T-helper 2 cell (primary cell): ENCODE data around the gene CACNA2D2.

Experiments
- DNase-seq, 5 experiments: peaks; one replicate each; pipeline versions ENCODE4 v3.0.0 to v3.0.0-alpha.2; 2012 to 2022

The CACNA2D2 gene

DNA sequence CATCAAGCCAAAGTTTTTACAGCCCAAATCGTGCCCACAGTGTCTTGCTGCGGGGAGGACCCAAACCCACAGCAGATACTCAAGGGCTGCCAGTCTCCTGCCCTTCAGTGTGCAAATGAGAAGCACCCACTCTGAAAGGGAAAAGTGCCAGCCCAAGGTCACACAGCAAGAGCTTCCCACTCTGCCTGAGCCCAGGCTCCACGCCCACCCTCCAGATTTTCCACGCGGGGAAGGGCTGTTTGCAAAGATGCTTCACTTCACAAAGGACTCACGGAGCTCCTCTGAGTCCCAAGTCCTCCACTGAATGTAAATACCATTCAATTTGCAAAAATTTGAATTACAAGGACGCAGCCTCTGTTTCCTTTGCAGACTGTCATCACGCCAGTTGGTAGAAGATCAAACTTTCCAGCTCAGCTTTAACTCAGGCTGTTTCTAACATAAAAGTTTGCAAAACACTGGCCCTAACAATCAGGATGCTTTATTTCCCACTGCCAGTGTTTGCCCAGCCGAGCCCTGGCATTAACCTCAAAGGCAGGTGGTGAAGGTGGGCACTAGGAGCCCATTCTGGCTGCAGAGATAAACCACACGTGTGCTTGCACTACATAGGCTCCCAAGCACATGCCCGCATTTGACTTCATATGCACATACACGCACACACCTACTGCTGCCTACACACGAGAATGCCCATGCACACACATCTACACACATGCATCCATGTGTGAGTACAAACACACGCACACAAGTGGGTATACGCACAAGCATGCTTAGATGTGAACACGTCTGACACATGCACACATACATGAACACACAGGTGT lies 7.6 kb downstream of the CACNA2D2 start:
- DNase-seq, result no peak

- DNase-seq, result no peak
These were observed 9.3 kb downstream of the CACNA2D2 start for GRCh38 chr3:50494126-50494525.

DNA sequence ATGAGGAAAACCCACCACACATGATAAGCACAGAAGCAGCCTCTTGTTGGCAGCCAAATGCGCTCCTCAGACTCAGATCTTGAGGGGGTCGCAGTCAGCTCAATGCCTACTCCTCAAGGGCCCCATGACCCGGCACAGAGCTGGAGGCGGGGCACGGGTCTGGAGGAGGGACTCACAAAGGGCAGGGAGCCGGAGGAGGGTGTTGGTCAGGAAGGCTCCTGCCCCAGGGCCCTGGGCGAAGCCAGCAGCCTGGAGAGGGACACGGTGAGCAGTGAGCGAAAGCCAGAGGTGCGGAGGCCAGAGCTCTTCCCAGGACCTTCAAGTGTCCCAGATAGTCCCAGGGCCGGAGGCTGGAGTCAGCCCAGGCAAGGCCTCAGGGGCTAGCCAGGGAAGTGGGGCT lies 9.8 kb downstream of the CACNA2D2 start:
- no peak for DNase-seq

DNA sequence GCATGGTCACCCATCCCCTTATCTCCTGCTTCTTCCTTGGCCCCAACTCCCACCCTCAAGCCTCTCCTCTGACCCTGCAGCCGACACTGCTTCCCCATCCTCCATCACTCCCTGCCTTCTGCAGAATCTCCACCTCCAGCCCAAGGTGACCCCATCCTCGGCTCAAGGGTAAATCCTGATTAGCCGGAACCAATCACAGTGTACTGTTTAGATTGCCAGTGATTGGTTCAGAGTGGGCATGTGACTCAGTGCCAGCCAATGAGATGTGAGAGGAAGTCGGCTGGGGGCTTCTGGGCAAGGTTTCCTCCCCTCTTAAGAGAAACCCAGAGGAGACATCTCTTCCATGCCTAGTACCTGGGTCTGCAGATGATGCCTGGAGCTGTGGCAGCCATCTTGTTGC lies 10.3 kb downstream of the CACNA2D2 start:
- DNase-seq, result no peak

DNA sequence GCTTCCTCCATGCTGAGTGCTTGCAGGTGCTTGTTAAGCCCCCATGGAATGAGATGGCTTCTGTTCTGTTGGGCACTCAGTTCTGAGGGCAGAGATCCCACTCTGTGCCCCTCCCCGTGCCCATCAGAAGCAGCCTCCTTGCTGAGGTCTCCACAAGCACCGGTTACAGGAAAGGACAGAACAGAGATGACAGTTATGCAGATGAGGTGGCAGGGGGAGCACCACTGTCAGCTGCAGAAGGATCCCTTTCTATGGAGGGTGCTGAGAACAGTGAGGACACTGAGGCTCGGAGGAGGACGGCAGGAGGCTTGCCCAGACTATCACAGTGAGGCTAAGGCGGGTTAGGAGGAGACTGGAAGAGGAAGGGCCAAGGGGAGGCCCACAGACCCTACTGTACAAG lies 12.4 kb downstream of the CACNA2D2 start:
- no peak for DNase-seq

DNA sequence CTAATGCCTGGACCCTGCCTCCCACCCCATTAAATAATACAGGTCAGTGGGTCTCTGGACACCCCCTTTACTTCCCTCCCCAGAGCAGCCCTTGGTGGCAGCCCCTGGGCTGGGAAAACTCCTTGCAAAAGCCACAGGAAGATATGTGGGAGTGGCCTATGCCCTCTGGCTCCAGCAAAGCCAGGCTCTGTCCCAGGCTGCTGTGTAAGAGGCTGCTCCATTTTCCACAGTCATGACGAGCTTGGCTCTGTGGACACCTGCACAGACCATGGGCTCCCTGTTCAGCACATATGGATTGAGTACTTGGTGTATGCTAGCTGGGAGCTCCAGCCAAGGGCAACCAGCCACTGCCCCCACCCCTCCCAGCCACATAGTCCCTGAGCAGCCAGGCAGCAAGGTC lies 13.0 kb downstream of the CACNA2D2 start:
- no peak for DNase-seq

DNA sequence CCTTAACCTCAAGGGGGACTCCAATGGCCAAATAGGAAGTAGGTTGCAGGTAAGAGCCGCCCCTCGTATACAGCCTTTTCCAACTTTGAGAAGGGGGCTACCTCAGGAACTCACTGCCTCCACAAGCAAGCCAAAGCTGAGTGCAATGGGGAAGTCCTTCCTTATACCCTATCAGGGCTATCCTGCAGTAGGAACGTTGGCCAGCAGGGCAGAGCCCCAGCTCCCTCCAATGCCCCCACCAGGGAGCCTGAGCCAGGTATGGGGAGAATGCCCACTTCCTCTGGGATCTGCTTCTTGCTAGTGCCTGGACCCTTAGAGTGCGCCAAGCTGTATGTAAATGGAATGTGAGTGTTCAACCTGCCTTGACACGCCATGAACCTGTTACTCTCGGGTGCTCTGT lies 16.3 kb downstream of the CACNA2D2 start:
- DNase-seq, result no peak

DNA sequence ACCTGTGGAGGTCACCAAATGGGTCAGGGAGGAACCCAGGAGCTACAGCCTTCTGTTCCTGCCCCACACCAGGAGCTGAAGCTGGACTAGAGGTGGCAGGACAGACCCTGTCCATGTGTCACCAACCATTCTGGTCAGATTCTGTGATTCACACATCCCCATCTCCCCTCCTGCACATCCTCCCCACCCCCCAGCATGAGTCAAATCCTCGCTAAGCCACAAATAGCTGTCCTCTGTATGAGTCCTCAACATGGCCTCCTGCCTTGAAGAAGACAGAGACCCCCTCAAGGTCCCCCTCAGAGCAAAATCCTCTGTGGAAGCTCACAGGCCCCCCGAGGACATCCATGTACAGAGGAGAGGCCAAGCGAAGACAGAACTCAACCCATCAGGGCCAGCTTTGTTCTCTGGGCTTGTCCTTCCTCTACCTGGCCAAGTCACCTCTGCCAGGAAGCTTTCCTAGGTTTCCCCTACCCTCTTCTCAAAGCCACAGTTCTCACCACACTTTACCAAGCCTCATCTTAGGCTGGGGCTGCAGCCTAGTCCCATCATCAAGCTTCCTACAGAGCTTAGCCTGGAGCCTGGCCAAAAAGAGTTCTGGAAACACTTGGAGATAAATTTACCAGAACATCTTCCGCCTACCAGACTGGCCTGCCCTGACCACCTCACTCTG lies 17.1 kb downstream of the CACNA2D2 start:
- no peak for DNase-seq

- DNase-seq, result no peak
These were observed 18.7 kb downstream of the CACNA2D2 start for GRCh38 chr3:50484722-50485121.

- DNase-seq, result no peak
These were observed 20.1 kb downstream of the CACNA2D2 start for GRCh38 chr3:50483374-50483773.

- DNase-seq, result no peak
These were observed 21.4 kb downstream of the CACNA2D2 start for GRCh38 chr3:50481992-50482391.

- no peak for DNase-seq
These were observed 23.0 kb downstream of the CACNA2D2 start for GRCh38 chr3:50480471-50480870.

DNA sequence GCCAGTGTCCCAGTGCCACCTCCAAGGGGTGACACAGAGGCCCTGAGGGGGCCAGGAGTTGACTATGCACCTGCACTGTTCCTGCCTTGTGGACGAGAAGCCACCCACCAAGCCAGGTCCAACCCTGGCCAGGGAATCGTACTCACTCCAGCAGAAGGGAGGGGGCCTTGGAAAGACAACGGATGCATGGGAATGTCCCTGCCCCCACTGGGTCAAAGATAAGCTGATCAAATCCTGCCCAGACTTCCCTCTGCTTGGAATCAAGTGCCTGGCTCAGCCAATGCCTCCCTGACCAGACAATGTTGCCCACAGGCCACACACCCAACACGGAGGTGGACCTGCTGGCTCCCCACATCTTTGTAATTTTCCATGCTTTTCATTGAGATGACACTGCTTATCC lies 23.9 kb downstream of the CACNA2D2 start:
- DNase-seq, result no peak

- DNase-seq, result no peak
These were observed 24.7 kb downstream of the CACNA2D2 start for GRCh38 chr3:50478671-50479260.

DNA sequence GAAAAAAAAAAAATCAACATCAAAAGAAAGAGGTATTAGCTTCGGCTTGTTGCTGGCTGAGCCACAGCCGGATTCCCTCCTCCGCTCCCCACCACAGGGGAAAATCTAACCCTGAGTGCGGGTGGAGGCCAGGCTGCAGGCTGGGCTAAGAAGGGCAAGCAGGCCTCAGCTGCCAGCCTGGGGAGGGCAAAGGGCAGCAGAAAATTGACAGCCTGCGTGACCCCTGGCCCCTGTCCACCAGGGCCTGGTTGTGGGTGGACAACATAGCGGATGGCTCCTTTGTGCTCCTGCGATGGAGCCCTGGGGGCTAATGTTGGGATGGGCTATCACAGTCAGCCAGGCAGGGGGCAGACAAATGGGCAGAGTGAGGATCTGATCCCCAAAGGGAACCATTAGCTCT lies 25.4 kb downstream of the CACNA2D2 start:
- DNase-seq, result no peak

DNA sequence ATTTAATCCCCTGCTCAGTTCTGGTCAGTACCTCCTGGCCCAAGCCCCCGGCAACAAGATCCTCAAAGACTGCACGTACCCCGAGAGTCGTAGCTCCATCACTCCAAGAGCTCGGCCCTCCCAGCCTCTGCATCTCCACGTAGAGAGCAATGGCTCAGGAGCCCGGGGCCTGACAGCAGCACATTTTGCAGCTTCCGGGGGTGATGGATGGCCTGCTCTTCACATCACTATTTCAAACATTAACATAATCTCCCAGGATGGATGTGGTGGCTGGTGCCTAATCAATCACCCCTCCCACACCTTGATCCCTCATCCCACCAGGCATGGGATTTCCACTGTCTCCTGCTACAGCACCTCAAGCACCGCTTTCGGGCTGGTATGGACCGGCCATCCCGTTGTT lies 28.1 kb downstream of the CACNA2D2 start:
- no peak for DNase-seq

DNA sequence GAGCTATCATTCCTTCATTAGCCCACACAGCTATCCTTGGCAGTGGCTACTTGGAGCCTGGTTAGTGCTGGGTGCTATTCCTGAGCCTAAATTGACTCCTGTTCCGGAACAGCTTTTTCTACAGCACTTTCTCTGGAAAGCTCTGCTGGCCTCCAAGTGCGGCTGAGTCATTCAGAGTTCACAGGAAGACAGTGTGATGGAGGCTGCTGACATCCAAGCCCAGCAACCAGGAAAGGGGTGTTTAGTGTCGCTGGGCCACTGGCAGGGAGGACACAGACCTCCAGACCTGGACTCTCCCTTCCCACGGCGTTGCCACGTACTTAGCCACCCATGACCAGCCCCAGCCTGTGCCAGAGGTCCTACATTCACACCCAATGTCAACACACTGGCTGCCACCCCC lies 28.7 kb downstream of the CACNA2D2 start:
- no peak for DNase-seq

DNA sequence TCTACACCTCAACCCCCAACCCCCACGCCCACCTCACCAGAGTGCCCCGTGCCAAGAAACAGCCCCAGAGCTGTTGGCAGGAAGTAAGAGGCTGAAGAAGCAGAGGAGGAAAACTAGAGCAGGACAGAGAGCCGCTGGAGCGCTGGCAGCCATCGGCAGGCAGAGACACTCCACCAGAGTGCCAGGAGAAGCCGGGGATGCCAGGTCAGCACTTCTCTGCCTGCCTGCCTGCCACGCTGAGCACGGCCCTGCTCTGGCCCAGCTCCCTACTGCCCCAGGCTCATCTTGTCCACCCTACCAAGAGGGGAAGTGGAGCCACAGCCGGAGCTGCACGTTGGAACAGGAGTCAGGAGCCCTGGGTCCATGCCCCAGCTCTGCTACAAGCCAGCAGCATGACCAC lies 29.7 kb downstream of the CACNA2D2 start:
- DNase-seq, result peak in 1 of 5 experiments; percentile 35

DNA sequence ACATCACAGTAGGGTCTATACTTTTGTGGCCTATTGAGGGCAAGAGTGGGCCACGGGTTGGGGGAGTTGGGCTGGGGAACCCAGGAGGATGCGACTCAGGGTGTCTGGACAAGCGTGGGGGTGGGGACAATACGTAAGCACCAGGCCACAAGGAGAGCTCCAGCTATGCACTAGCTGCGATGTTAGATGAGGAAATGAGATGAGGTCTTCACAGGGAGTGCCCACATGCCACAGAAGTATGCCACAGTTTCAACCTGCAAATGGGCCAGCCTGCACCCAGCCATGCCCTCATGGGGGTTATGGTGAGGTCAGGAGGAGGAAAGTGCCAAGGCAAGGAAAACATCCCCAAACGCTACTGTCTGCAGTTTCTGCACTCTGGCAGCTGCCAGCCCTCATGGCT lies 30.5 kb downstream of the CACNA2D2 start:
- peak in 2 of 5 experiments; percentile 63 to 89 for DNase-seq

DNA sequence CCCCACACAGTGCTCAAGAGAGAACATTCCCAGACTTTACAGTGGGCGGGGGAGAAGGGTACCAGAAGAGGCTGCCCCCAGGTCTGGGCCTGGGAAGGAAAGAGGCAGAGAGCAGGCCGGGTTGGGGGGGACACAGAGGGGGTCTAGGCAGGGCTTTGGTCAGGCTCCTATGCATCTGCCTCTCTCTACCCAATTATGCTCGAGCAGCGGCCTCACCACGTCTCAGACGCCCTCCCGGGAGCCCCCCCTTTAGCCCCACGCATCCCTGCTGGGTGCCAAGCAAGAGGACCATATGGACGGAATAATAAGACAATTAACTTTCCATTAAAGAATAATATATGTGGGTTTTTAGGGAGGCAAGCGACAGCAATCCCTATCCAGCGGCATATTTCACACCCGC lies 32.8 kb downstream of the CACNA2D2 start:
- no peak for DNase-seq

DNA sequence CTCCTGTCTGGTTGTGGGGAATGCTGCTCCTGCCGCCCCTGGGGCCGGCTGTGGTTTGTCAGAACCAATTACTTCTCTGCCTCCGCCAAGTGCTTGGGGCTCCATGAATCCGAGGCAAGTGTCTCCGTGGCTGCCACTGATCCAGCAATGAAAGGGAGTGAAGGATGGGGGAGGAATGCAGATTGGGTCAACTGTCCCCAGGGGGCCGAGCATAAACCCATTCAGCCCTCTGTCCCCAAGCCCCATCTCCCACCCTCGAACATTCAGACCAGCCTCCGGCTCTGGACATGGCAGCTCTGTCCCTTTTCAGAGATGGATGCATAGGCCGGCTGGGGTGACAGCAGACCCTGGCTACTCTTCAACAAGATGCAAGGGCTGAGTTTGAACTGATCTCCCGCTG lies 35.5 kb downstream of the CACNA2D2 start:
- no peak for DNase-seq

DNA sequence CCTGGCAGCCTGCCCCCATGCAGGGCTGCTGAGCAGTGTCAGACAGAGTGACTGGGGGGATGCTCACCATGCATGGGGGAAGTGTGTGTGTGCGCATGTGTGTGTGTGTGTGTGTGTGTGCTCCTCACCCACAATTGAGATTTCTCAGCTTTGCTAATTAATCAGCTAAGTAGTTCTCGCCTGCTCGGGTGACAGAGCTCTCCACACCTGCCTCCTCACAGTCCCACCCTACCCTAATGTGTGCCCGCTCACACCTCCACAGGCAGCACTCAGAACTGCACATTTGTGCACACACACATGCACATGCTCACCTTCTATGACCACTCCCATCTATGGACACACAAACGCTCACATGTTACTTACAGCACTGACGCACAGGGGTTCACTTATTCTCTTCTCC lies 37.3 kb downstream of the CACNA2D2 start:
- DNase-seq, result peak in 1 of 5 experiments; percentile 37

DNA sequence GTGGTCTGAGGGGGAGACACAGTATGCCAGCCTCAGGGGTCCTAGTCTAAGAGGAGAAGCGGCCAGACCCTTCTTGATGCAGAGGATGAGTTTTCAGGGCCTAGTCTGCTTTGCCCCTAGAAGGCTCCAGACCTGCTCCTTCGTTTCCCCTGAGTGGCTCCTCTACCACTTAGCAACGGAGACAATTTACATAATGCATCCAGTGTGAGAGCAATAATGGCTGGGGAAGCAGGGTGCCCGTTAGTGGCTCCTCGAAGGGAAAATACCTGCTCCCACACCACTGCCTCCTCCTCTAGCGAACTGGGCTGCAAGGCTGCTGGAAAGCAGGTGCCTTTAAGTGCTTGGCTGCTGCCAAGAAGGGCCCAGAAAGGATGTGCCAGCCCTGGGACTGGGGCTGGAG lies 38.9 kb downstream of the CACNA2D2 start:
- DNase-seq, result no peak

DNA sequence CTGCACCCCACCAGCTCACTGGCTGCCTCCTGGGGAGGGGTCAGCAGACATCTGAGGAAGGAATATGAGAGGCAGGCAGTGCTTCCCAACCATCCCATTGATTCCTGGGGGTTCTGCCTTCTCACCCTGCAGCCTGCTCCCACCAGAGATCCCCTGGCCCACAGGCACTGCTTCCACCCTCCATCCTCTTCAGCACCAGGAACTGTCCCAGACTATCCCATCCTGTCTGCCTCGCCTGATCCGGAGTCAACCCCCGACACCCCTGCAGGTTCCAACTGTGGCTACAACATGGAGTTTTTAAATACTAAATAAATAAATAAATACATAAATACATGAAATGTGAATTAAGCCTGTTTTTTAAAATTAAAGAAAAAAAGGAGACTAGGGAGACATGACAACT lies 43.6 kb downstream of the CACNA2D2 start:
- DNase-seq, result no peak
